ENCODE results near the gene MRGPRF.

The MRGPRF gene

DNA sequence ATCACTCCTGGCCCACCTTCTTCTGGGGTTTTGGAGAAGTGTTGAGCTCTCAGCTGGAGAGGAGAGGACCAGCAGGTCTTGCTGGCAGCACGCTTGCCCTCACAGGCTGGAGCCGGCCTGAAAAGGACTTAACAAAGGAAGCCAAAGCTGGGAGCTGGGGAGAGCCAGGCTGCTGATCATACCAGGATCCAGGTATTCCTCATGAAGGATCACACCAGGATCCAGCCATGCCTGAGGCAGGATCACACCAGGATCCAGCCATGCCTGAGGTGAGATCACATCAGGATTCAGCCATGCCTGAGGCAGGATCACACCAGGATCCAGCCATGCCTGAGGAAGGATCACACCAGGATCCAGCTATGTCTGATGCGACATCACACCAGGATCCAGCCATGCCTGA is 49.3 kb downstream of the MRGPRF start:
- no peak for DNase-seq (ENCODE audit: low read depth in 2 of 2)

DNA sequence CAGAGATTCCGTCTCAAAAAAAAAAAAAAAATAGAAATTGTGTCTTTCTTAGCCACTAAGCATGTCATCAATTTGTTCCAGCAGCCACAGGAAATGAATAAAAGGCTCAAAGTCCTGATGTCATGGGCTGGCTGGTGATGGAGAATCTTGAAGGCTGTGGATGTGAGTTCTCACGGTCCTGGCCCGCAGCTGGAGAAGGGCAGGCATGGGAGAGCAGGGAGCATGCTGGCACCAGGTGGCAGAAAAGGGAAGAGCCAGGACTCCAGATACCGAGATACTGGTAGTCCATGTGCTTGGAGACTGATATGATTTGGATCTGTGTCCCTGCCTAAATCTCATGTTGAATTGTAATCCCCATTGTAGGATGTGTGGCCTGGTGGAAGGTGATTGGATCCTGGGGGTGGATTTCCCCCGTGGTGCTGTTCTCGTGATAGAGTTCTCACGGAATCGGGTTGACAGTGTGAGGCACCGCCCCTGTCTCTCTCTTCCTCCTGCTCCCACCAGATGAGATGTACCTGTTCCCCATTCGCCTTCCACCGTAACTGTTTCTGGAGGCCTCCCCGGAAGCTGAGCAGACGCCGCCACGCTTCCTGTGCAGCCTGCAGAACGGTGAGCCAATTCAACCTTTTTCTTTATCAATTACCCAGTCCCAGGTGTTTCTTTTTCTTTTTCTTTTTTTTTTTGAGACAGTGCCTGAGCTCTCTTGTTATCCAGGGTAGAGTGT is 50.4 kb downstream of the MRGPRF start:
- DNase-seq (ENCODE audit: low read depth in 2 of 2): no peak

DNA sequence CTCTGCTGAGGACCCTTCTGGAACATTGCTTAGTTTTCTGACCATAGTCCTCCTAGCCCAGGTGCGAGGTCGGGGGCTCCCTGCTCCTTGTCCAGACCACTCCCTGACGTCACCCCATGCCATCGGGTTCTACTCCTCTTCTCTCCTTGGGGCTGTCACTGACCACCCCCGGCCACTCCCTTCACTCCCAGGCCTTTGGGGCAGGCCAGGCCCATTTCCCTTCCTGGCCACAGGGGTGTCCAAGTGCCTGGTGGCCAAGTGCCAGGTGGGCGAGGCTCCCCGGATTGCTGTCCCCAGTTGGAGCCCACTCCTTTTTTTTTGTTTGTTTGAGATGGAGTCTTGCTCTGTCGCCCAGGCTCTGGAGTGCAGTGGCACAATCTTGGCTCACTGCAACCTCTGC is 51.8 kb downstream of the MRGPRF start:
- no peak for DNase-seq (ENCODE audit: low read depth in 2 of 2)

DNA sequence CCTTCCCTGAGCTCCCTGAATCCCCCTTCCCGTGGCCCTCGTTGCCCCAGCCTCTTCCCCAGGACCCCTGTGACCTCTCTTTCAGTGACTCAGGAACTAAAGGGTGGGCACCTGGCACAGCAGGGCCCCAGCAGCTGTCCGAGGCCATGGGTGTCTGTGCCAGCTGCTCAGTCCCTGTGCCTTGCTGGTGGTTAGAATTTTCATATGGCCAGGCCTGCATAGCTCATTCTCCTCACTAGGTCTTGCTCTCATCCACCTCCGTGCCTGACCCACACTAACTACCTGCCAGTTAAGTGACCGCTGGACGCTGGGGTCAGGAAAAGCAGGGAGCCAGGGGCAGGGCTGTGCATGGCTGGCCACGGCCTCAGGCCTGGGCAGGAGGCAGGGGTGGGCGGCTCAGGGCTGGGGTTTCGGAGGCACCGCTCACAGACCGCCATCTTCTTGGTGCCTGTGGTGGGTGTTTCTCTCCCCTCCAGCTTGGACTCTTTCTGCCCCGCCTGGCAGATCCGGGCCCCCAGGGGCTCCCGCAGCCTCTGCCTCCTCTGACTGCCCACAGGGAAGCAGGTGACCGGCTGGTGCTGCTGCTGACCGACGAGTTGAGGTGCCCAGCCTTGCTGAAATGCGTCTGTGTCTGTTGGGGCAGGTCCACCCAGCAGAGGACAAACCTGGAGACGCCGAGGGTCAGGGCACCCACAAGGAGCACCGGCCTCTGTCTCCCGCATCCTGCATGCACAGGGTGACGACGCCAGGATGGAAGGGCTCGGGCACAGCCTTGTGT is 52.6 kb downstream of the MRGPRF start:
- no peak for DNase-seq (ENCODE audit: low read depth in 2 of 2)

DNA sequence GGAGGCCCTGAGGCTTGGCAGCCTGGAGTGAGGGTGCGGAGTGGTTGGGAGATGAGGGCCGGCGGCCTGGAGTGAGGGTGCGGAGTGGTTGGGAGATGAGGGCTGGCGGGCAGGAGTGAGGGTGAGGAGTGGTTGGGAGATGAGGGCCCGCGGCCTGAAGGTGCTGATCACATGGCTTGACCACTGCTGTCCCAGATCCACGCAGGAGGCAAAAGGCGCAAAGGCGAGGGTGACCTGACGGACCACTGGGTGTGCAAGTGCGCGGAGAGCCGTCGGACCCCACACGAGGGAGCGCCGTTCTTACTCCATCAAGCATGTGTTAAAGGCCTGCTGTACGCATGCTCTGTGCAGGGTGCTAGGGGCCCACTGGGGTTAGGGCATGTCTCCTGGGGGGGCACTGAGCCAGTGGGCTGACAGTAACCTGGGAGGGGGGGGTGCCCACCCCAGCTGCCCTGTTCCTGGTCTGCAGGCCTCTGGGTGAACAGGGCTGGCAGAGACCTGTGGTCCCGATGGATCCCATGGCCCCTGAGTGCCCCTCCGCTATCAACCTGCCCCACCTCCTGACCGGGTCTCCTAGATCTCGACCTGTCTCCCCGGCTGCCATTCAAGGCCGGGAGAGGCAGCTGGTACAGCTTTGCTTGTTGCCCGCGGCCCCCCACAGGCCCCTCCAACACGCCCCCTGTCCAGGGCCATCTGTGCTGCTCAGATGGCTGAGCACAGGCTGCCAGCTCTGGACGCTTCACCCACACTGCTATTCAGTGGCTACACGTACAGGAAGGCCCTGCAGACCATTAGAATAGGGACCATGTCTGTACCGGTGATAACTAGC is 53.4 kb downstream of the MRGPRF start:
- no peak for DNase-seq (ENCODE audit: low read depth in 2 of 2)

DNA sequence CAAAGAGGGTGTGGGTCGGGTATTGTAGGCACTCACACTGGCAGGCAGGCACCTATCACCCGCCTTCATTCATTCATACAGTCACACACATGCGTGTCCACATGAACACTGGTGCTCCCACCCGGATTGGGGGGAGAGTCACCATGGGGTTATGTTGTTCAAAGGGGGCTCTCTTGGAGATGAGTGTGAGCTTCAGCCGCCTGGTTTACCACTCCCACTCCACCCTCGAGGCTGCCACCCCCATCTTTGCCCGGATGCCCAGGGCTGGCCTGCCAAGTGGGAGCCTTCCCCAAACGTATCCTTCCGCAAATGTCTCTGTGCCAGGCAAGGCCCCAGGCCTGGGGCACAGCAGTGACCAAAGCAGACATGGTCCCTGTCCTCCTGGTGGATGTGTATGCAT is 54.8 kb downstream of the MRGPRF start:
- no peak for DNase-seq (ENCODE audit: low read depth in 2 of 2)

DNA sequence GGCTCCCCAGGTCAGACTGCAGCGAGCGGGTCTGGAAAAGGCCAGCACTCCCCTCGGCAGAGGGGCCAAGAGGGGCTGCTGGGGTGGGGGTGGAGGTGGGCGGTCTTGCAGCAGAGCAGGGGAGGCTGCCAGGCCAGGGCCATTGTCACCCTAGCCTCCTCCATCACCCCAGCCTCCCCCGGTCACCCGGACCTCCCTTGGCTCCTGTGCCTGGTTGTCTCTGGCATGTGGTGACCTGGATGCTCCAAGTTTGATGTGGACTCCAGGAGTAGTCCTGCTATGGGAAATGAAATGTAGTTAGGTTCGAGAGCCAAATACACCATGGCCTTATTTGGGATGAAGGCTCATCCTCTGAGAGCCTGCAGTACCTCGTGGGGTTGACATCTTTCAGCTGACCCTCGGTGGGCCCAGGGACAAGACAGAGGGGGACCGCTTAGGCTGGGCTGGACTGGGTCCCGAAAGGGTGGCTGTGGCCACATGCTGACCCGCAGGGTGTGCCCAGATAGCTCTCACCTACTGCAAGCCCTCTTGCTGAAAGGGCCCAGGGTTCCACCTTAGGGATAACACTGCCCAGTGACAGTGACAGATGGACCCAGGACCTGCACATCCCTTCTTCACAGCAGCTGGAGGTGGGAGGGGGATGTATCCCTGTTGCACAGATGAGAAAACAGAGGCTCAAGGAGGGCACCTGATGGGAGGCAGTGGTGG is 56.3 kb downstream of the MRGPRF start:
- DNase-seq (ENCODE audit: low read depth in 2 of 2): no peak

DNA sequence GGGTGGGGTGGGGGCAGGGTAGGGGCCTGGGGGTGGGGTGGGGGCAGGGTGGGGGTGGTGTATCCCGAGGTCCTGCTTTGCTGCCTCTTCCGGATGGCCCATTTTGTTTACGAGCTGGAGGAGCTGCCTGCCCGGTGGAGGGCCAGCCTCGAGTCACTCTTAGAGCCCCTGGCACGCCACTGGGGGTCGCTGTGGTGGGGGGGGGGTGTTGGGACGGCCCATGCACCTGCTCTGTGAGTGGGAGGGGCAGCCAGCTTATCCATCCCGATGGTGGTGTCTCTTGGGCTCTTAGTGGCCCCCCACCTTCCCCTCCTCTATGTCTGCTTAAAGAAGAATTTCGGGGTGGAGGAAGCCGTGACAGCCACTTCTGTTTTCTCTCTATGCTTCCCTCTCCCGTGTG is 56.9 kb downstream of the MRGPRF start:
- DNase-seq (ENCODE audit: low read depth in 2 of 2): peak in 1 of 2 donors; percentile 15

DNA sequence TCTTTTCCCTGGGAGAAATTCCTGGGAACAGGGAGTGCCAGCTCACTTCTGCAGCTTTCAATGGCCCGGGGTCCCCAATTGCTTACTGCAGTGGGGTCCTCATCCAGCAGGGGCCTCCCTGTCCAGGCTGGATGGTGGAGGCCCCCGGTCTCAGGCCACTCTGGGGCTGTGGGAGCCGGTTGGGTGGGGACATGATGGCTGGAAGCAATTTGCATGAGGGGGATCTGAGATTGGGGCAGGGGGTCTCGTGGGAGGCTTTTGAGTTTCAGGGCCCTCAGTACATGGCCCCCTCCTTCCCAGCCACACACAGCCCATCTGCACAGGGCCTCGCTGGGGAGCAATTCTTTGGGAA is 57.5 kb downstream of the MRGPRF start:
- DNase-seq (ENCODE audit: low read depth in 2 of 2): no peak

DNA sequence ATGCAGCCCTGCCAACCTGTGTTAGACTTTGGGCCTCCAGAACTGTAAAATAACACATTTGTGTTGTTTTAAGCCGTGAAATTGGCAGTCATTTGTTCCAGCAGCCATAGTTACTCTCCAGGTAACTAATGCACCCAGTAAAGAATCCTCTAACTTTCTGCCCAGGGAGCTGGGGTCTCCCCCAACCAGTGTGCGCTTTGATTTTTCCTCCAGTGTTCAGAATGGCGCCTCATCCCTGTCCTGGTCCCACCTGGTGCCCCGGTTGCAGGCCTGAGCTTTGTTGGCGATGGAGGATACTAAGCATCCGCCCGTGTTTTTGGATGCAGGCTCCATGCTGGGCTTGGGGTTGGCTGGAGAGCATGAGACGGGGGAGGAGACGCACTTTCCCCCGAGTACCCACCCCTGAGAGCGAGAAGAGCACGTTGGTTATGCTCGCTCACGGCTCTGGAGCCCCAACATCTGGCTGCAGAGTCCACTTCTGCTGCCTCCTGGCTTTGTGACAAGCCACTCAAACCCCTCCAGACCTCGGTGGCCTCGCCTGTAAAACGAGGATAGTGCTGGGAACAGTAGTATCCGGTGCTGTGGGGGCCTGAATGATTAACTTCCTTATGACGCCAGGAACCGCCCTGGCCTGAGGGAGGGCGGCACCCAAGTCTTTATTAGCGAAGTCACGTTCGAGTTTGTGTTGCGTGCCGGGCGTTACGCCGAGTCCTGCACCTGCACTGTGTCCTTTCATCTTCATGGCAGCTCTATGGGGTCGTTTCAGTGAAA is 58.0 kb downstream of the MRGPRF start:
- DNase-seq (ENCODE audit: low read depth in 2 of 2): no peak

All from stimulated activated CD8-positive, alpha-beta memory T cell treated with anti-CD3 and anti-CD28 coated beads, Interleukin-2, amount 100 ng/mL, for 48 hours (primary cell).